WERI-Rb-1 (cell line): ENCODE data around the gene GNAO1.

Source experiments
- DNase-seq: peaks from one replicate; pipeline ENCODE4 v3.0.0-alpha.2; 2020
- H3K27ac ChIP-seq: fragments of 250-450 bp; sonication (Bioruptor Pico); 2 replicates; pipeline ENCODE4 v1.5.1; 2020; ENCODE audit warnings: mild to moderate bottlenecking, moderate library complexity
- H3K27me3 ChIP-seq: fragments of 250-450 bp; sonication (Bioruptor Pico); 2 replicates; pipeline ENCODE4 v1.5.1; 2021; ENCODE audit warnings: mild to moderate bottlenecking, low read depth, moderate library complexity; ENCODE audit not compliant: insufficient read depth, severe bottlenecking
- H3K36me3 ChIP-seq: fragments of 250-450 bp; sonication (Bioruptor Pico); 2 replicates; pipeline ENCODE4 v1.5.1; 2020; ENCODE audit warnings: mild to moderate bottlenecking, moderate library complexity
- H3K4me3 ChIP-seq: 2 replicates; pipeline ENCODE4 v1.5.1; 2011; ENCODE audit warnings: low read depth, mild to moderate bottlenecking, control low read depth, low read length
- H3K9me3 ChIP-seq: fragments of 250-450 bp; sonication (Bioruptor Pico); 2 replicates; pipeline ENCODE4 v1.5.1; 2021; ENCODE audit warnings: mild to moderate bottlenecking, moderate library complexity; ENCODE audit not compliant: severe bottlenecking
- TF ChIP-seq, protein P1 (sequence below): IDR thresholded peaks from 2 replicates; pipeline ENCODE4 v1.5.1; 2011; ENCODE audit warnings: low read depth, mild to moderate bottlenecking, control low read depth, inconsistent platforms, low read length

Gene GNAO1

DNA sequence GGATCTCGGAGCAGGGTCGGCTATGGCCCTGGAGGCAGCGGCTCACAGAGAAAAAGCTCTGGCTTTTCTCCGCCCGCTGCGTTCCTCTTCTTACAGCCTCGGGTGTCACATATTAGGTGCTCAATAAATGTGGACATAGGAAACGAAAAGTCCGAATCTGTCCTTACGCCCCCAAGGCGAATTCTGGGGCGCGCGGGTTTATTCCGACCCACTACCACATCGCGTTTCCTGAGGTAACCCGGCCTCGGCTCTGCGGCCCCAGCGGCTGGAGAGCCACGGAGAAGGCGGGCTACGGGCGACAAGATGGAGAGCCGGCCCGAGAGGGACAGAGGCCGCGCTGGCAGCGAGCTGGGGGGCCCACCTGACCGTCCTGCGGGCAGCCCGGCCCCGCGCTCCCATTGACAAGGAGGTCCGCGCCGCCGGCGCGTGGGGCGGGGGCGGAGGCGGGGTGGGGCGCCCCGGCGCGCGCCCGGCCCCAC, 573 bp upstream of the GNAO1 start:
- TF ChIP-seq, protein P1, sequence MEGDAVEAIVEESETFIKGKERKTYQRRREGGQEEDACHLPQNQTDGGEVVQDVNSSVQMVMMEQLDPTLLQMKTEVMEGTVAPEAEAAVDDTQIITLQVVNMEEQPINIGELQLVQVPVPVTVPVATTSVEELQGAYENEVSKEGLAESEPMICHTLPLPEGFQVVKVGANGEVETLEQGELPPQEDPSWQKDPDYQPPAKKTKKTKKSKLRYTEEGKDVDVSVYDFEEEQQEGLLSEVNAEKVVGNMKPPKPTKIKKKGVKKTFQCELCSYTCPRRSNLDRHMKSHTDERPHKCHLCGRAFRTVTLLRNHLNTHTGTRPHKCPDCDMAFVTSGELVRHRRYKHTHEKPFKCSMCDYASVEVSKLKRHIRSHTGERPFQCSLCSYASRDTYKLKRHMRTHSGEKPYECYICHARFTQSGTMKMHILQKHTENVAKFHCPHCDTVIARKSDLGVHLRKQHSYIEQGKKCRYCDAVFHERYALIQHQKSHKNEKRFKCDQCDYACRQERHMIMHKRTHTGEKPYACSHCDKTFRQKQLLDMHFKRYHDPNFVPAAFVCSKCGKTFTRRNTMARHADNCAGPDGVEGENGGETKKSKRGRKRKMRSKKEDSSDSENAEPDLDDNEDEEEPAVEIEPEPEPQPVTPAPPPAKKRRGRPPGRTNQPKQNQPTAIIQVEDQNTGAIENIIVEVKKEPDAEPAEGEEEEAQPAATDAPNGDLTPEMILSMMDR = no peak
- no peak for DNase-seq

DNA sequence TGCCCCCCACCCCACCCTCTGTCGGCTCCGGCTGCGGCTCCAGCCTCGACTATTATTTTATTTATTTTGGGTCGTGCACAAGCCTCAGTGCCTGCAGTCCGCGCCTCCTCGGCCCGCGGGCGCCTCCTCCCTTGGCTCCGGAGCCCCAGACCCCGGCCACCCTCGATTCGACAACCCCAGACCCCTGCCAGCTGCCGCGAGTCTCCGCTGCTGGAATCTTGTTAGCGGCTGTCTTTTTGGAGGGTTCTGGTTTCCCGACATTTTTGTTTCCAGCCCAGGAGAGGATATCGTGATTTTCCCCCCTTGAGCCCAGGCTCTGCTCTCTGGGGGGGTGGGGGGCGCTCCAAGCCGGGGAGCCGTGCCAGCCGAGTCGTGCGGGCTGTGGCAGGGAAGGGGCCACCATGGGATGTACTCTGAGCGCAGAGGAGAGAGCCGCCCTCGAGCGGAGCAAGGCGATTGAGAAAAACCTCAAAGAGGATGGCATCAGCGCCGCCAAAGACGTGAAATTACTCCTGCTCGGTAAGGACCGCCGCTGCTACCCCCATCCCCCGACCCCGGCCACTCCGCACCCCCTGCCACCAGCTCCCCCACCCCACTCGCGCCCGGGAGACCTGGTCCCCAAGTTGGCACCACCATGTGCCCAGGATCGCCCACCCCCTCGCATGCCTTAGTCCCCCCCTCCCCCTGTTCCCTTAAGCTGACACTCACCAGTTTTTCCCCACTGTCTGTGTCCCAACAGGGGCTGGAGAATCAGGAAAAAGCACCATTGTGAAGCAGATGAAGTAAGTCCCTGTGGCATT, 746 bp downstream of the GNAO1 start:
- Histone ChIP-seq H3K27ac (peak overlapping the region; percentile 92), H3K36me3 (peaks cover under 1% of the 10 kb centered on the region; the same call in 1 of the 2 replicates), H3K4me3 (peak overlapping the region; percentile 97), H3K9me3 (no peaks in the 10 kb centered on the region), H3K27me3 (no peaks in the 10 kb centered on the region)
- TF ChIP-seq, protein P1 = no peak
- no peak for DNase-seq

More for the DNA sequence above, 573 bp upstream of the GNAO1 start:
- Histone ChIP-seq H3K27ac (peak overlapping the region; percentile 73), H3K36me3 (no peaks in the 10 kb centered on the region; the same call in 1 of the 2 replicates), H3K4me3 (peak overlapping the region; percentile 37), H3K9me3 (no peaks in the 10 kb centered on the region), H3K27me3 (no peaks in the 10 kb centered on the region)

DNA sequence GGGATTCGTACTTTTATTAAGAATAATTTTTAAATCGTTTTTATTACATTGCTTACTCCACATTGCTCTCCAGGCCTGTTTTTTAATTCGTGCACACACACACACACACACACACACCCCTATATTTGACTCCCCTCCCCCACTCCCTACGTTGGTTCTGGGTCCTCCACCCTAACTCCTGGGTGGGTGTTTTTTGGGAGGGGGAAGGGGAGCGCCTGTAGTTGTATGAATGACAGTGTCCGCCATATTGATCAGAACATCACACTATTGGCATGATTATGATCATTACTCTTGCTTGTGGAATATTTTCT, 1.3 kb downstream of the GNAO1 start:
- H3K9me3 ChIP-seq = no peaks in the 10 kb centered on the region
- TF ChIP-seq, protein P1 = no peak
- H3K27me3 ChIP-seq = no peaks in the 10 kb centered on the region
- H3K27ac ChIP-seq = peak overlapping the region; percentile 25
- peak overlapping the region; percentile 97 for H3K4me3 ChIP-seq
- no peak for DNase-seq
- peaks cover 2% of the 10 kb centered on the region for H3K36me3 ChIP-seq

DNA sequence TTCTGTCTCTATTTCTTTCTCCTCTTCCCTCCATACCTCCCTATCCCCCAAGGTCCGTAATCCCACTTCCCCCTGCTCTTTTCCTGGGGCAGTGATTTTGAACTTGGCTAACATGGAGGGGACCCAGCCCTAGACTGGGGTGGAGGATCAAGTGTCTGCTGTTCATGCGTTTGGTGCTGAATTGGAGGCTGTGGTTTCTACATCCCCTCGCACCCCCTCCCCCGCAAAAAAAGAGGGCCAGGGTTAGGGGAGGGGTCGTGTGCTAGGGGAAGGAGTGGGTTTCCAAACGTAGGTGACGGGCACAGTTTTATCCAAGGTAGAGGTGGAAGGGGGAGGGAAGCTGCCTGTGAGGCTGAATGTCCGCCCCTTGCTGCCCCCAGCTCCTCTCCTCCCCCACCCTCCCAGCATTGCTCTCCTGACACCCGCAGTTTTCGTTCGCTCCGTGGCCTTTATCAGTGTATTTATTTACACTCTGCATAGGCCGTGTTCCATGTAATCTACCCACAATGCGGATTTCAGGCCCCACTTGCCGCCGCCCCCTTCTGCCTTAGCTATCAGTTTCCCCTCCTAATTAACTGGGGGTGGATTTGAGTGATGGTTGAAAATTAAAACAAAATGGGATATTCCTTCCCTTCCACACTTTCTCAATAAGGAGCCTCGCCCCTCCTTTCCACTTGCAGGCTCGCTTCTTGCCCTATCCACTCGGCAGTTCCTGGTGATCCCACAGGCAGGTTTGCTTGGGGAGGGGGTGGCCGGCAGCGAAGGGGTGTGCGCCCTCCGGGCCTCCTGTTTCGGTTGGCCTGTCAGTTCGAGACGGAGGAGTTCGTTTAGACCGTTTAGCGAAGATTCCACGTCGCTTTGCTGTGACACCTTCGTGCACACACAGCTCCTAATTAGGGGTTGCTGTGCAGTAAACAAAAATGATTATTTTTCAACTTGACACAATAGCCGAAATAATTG, 2.0 kb downstream of the GNAO1 start:
- Histone ChIP-seq H3K27ac (peak overlapping the region; percentile 62), H3K27me3 (no peaks in the 10 kb centered on the region), H3K4me3 (peak overlapping the region; percentile 97), H3K36me3 (peaks cover 2% of the 10 kb centered on the region), H3K9me3 (no peaks in the 10 kb centered on the region)
- DNase-seq = peak; percentile 23
- TF ChIP-seq, protein P1 = no peak

DNA sequence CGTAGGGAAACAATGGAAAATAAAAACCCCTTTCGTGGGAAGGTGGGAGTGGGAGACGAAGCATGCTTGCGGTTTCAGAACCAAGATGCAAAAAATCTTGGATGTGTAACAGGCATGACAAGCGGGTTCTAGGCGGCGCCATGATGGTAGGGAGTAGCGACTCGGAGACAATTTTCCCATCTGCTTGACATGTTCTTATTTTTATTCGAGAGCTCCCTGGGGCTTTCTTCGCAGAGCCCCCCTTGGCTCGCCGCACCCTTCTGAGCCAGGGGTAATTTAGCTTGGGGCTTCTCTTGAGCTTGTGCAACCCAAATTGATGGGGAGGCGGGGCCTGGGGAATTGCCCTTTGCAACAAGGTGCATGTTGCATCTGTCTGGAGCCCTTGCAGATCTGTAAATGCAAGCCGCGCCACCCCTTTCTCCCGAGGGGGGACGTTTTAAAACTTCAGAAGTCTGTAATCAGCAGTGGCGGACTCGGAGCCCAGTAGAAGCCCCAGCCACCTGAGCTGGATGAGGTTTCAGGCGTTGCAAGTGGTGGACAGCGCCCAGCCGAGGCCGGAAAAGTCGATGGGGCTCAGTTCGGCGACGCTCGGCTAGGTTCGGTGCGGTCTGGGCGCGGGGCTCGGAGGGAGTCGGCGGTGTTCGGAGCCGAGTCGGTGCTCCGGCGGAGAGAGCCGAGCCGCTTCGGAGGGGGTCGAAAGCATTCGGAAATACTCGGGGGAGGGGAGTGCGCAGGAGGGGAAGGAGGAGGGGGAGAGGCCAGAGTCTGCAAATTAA, 2.9 kb downstream of the GNAO1 start:
- peak; percentile 92 for DNase-seq
- Histone ChIP-seq H3K27me3 (no peaks in the 10 kb centered on the region), H3K9me3 (no peaks in the 10 kb centered on the region), H3K36me3 (peaks cover 2% of the 10 kb centered on the region), H3K27ac (peak overlapping the region; percentile 62), H3K4me3 (peak overlapping the region; percentile 97)
- TF ChIP-seq, protein P1 = peak; percentile 4; the same call in 1 of the 2 replicates
